ENCODE results near the gene CASZ1.

- TF ChIP-seq POLR2A (IDR thresholded peaks at IDR 0.05) = no peak
- TF ChIP-seq CTCF (IDR thresholded peaks at IDR 0.05) = no peak
Observed at GRCh38 chr1:10812387-10812915, 16.0 kb upstream of the CASZ1 start.

Data from esophagus squamous epithelium (tissue), 4 donors.